ENCODE data around the gene HDGFL3.
"Not testable (repeated sequence)": the region's sequence is repeated elsewhere in the genome, so short reads cannot be mapped to it uniquely, and the experiment has no call there.

Gene HDGFL3

GRCh38 chr15:83100097-83100646 is 107.5 kb downstream of the HDGFL3 start:
- DNase-seq (ENCODE audit: low spot score) = no peak

- no peak for DNase-seq (ENCODE audit: low spot score)
Observed at GRCh38 chr15:83099290-83099689, 108.3 kb downstream of the HDGFL3 start.

- DNase-seq (ENCODE audit: low spot score) = no peak
Observed at GRCh38 chr15:83098079-83098478, 109.5 kb downstream of the HDGFL3 start.

- no peak for DNase-seq (ENCODE audit: low spot score)
Observed at GRCh38 chr15:83094583-83094982, 113.0 kb downstream of the HDGFL3 start.

- no peak for DNase-seq (ENCODE audit: low spot score)
Observed at GRCh38 chr15:83092309-83092976, 115.2 kb downstream of the HDGFL3 start.

GRCh38 chr15:83091965-83092308 is 115.7 kb downstream of the HDGFL3 start:
- DNase-seq (ENCODE audit: low spot score) = not testable (repeated sequence)

GRCh38 chr15:83090465-83090864 is 117.2 kb downstream of the HDGFL3 start:
- no peak for DNase-seq (ENCODE audit: low spot score)

GRCh38 chr15:83088876-83089275 is 118.7 kb downstream of the HDGFL3 start:
- no peak for DNase-seq (ENCODE audit: low spot score)

- DNase-seq (ENCODE audit: low spot score) = no peak
Observed at GRCh38 chr15:83087576-83087975, 120.0 kb downstream of the HDGFL3 start.

- not testable (repeated sequence) for DNase-seq (ENCODE audit: low spot score)
Observed at GRCh38 chr15:83085864-83086552, 121.6 kb downstream of the HDGFL3 start.

GRCh38 chr15:83085461-83085860 is 122.2 kb downstream of the HDGFL3 start:
- DNase-seq (ENCODE audit: low spot score) = not testable (repeated sequence)

GRCh38 chr15:83082730-83083386 is 124.8 kb downstream of the HDGFL3 start:
- no peak for DNase-seq (ENCODE audit: low spot score)

GRCh38 chr15:83081256-83082014 is 126.2 kb downstream of the HDGFL3 start:
- no peak for DNase-seq (ENCODE audit: low spot score)

- DNase-seq (ENCODE audit: low spot score) = no peak
Observed at GRCh38 chr15:83078712-83079111, 128.9 kb downstream of the HDGFL3 start.

Measured in AG08396 (cell line).